Activated naive CD8-positive, alpha-beta T cell treated with anti-CD3 and anti-CD28 coated beads, Interleukin-2, amount 50 U/mL, for 16 hours (primary cell): ENCODE data around the gene TINAGL1.
A peak's percentile ranks its signal among the peaks of the same experiment; 100 is the strongest.

ENCODE experiments used
- DNase-seq: peaks from one replicate; pipeline ENCODE4 v3.0.0-alpha.2; 2020; ENCODE audit warnings: low read depth, low spot score

The TINAGL1 gene

GRCh38 chr1:31607360-31607759 is 31.0 kb downstream of the TINAGL1 start:
- no peak for DNase-seq

DNA sequence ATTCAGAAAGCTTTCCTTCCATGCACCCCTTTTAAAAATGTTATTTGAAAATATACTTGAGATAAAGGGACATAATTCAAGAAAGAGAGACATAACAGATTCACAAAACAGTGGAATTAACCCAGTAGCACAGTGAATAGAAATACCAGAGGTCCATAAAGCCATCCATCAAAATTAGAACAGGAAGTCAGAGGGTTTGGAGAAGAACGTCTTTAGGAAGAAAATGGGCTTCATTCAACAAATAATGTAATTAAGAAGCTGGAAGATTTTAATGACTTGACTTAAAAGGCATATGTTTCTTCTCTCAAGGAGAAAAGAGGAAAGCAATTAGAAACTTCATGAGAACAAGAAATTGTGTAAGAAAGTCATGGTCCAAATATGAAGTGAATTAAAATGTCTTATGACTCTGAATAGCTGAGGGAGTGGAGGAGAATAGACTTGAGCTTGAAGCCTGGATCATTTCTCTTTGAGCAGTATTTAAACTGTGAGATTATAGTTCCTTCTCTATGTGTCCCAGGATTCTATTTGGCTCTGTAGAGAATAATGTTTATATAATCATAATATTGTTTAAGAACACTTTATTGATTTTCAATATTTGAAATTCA is 33.3 kb downstream of the TINAGL1 start:
- no peak for DNase-seq

DNA sequence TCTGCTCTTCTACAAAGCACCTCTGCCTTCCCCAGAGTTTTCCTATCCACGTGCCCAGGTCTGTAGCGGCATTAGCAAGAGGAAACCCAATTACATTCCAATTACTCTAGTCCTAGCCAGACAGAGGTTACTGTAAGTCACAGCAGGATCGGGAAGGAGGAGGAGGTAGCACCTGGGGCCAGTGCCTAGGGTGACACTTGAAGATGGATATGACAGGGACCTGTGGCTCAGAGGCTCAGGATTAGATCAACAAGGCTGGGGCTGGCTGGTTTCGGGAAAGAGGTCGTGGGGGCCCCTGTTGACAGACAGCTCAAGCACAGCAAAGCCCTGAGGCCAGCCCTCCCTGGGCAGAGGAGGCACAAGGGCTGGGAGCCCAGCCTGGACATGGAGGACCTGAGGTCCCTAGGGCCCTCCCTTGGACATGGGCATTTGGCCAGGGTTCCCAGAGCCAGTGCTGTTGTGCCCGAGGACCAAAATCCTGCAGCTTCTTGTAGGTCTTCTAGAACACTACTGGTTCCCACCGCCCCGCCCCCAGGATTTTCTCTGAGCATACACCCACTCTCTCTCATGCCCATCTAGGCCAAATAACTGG is 38.2 kb downstream of the TINAGL1 start:
- no peak for DNase-seq

GRCh38 chr1:31615414-31615813 is 39.1 kb downstream of the TINAGL1 start:
- DNase-seq = no peak

DNA sequence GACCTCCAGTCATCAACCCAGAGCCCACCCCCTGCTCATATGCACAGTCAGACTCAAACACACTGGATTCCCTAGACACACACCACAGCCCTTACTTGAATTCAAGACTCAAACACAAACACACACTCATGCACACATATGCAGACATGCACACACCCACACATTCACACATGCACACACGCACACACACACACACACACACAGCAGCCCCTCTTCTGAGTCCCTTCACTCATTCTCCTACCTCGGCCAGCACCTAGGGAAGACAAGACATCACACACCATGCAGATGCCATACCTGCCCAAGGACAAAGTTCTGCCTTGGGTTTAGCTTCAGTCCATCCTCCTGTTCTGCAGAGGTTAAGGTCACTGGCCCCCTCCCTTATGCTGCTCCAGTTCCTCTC is 39.6 kb downstream of the TINAGL1 start:
- DNase-seq = no peak

DNA sequence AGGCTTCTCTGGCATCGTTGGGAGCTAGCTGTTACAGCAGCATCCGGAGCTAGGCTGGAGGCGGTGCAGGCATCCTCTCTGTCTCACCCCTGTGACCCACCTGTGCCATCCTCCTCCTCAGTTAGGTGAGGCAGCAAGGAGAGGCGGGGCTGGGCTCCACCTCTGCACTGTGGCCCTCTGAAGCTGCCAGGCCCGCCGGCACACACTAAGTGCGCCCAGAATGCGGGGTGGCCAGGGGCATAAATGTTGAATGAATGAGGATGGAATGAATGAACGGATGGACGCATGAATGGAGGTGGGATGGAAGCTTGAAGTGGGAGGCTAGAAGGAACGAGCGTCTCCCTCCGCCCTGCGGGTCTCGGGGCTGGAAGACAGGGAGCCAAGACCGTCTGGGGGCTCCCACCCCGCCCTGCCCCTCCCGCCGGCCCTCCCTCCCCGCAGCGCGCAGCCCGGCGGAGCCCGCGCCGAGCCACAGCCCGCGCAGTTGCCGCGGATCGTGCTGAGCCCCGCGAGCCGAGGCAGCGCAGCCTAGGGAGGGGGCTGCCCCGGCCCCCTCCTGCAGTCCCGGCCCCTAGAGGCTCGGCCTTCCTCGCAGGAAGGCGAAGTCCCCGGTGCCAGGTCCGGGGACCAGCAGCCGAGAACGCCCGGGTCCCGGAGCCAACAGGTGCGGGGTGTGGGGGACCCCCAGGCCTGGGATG is 41.1 kb downstream of the TINAGL1 start, which contains the start of gene HCRTR1:
Gene HCRTR1, plus strand, starts transcription at position 472 of the 698 bp plus-strand sequence. CDS start 1,504 bp downstream, outside the sequence.
- no peak for DNase-seq

DNA sequence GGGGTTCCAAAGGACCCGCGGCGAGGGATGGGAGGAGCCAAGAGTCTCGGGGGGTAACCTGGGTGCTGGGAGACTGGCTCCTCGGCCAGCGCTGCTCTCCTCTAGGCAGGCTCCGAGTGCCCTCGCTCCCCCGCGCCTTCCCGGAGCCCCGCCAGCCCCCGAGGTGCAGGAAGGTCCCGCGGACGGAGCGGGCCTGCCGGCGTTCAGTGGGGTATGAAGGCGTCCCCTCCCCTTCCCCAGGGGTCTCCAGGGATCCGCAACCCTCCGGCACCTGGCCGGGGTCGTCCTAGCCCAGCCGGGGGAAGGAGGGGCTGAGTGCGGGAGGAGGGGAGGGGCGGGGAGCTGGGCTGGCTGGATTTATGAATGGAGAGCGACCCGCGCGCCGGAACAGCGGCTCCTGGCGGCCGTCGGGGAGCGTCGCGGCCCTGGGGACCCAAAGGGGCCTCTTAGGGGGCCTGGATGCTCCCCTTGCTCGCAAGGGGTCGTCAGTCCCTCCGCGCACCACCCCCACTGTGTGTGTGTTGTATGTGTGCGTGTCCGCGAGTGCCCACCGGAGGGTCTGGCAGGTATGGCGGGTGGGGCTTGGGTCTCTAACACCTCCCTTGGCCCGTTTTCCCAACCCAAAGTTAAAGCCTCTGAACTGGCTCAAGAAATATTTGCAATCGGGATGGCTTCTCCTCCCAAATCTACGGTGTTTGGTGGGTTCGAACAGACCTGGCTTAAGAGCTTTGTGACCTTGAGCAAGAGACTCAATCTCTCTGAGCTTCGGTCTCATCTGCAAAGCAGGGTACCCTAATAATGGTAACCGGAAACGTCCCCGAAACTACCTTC is 41.8 kb downstream of the TINAGL1 start:
- peak; percentile 20 for DNase-seq

DNA sequence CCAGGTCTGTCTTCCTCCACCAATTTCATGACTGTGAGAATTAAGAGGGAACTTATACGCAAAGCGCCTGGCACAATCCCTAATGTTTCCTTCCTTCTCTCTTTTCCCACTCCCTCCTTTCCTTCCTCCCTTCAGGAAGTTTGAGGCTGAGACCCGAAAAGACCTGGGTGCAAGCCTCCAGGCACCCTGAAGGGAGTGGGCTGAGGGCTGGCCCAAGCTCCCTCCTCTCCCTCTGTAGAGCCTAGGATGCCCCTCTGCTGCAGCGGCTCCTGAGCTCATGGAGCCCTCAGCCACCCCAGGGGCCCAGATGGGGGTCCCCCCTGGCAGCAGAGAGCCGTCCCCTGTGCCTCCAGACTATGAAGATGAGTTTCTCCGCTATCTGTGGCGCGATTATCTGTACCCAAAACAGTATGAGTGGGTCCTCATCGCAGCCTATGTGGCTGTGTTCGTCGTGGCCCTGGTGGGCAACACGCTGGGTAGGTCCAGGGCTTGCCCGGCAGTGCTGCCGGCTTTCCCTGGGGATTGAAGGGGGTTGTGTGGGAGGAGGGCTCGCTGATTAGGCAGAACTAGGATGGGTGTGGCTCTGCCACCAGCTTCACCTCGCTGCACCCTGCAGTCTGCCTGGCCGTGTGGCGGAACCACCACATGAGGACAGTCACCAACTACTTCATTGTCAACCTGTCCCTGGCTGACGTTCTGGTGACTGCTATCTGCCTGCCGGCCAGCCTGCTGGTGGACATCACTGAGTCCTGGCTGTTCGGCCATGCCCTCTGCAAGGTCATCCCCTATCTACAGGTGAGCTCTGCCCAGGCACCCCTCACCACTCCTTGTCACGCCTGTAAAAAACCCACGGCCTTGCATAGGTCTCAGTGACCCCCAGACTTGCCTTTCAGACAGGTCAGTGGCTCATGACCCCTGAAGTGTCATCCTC is 42.9 kb downstream of the TINAGL1 start:
- DNase-seq = no peak

- no peak for DNase-seq
Observed at GRCh38 chr1:31620631-31621497, 44.5 kb downstream of the TINAGL1 start.

- DNase-seq = no peak
Observed at GRCh38 chr1:31621498-31621820, 45.1 kb downstream of the TINAGL1 start.

DNA sequence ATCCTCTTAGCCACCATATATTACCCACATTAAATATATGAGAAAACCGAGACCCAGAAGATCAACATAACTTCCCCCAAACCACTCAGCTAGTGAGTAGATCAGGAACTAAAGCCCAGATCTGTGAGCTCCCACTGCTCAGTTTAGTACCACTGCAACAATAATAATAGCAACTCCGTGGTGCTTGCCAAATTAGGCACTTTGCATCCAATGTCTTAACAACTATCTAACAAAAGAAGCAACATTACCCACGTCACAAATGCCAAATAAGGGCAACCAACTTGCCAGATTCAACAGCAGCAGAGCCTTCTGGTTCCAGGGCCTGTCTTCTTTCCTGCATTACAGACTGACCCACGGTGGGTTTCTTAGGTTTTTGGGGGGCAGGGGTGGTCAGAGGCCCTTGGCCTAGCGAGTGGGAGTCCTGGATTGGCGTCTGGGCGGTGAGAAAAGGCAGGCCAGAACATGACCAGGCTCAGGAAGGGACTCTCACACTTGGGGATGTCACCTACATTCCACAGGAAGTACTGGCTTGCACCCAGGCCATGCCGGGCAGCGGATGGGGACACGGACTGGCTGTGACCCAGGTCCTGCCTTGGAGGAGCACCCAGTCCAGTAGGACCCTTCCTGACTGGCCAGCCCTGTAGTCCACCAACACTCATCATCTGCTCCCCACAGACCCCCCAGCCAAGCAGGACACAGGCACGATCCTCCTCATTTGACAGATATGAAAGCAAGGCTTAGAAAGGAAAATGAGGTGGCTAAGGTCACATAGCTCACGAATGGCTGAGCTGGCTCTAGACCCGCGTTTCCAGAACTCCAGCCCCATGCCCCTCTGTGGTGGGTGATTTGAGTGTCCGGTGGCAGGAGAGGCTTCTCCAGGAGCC is 45.8 kb downstream of the TINAGL1 start:
- no peak for DNase-seq

DNA sequence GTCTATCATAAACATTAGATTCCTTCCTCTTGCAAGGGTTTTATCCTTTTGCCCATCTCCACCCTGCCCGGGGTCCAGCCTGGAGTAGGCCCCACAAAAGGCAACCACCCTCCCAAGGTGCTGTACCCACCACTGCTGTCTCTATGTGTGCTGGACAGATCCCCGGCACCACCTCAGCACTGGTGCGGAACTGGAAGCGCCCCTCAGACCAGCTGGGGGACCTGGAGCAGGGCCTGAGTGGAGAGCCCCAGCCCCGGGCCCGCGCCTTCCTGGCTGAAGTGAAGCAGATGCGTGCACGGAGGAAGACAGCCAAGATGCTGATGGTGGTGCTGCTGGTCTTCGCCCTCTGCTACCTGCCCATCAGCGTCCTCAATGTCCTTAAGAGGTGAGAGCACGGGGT is 47.0 kb downstream of the TINAGL1 start:
- DNase-seq = no peak

- DNase-seq = no peak
Observed at GRCh38 chr1:31624309-31624708, 48.0 kb downstream of the TINAGL1 start.

- DNase-seq = no peak
Observed at GRCh38 chr1:31624731-31625514, 48.6 kb downstream of the TINAGL1 start.

DNA sequence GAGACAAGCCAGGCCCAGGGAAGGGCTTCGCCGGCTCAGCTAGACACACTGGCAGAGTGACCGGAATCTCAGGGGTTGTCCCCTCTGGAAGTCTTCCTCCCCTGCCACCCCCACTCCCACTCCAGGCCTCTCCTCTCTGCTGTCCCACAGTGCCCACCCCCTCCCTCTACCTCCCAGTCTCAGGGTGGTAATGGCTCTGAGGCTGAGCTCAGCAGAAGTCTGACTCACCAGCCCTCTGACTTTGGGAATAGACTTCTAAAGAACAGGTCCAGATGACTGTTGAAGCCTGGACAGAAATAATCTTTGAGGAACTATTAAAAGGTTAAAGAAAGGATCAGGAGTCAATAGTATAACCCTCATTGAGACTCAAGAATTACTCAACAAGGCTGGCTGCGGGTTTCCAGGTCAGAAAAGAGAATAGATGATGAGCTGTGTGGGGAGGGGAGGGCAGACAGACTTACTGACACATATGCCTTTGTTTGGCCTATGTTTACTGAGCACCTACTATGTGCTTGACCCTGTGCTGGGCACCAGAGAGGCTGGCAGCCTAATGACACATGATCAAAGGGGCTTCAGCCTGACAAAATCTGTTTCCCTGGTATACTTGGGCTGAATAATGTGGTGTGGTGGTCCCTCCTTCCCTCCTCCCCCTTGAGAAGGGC is 49.4 kb downstream of the TINAGL1 start:
- DNase-seq = no peak

DNA sequence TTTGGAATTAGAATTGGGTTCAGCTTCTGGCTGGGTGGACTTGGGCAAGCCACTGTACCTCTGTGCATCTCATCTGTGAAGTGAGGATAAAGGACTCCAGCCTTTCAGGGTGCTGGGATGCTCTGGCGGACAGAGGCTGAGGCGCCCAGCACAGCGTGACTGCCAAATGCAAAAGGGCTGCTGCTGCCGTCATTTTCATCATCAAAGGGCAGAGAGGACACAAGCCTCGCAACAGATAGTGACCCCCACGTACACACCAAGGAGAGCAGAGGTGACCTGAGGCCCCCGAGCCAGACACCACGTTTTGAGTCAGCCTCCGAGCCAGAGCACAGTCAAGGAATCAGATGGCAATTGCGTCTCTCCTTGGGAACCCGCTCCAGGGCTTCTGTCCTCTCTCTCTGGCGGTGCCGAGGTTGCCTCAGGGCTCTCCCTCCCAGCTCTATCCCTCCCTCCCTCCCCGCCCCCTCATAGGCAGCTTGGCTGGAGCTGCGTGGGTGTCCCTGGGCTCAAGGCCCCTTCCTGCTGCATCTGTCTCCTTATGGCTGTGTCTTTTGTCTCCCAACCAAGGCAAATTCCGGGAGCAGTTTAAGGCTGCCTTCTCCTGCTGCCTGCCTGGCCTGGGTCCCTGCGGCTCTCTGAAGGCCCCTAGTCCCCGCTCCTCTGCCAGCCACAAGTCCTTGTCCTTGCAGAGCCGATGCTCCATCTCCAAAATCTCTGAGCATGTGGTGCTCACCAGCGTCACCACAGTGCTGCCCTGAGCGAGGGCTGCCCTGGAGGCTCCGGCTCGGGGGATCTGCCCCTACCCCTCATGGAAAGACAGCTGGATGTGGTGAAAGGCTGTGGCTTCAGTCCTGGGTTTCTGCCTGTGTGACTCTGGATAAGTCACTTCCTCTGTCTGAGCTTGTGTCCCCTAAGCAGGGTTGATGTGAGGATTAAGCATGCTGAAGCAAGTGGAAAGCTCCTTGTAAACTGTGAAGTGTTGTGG is 50.2 kb downstream of the TINAGL1 start:
- DNase-seq = no peak
